CD14-positive monocyte (primary cell): Measurements from ENCODE around the gene CTDSPL2. TPM values are rescaled to one million over a fixed set of nuclear protein-coding genes. Genes with fewer than 3 reads are reported as not detected.

Experiments used
- DNase-seq, 3 donors: peaks; one replicate each; pipeline ENCODE4 v3.0.0-alpha.2; 2011 to 2022
- H2AFZ ChIP-seq: 2 replicates; pipeline ENCODE4 v1.6.0; 2012; ENCODE audit warnings: mild to moderate bottlenecking, low read depth, low read length, inconsistent platforms; ENCODE audit not compliant: insufficient read depth, poor library complexity, severe bottlenecking
- H3K27ac ChIP-seq, 2 donors: 1 replicate in 1 of 2; 2 replicates in 1 of 2; pipeline ENCODE4 v1.5.1; 2012 to 2013; ENCODE audit warnings: low read length in 2 of 2, control low read depth in 1 of 2, inconsistent platforms in 1 of 2, low read depth in 1 of 2, mild to moderate bottlenecking in 1 of 2
- H3K27me3 ChIP-seq, 2 donors: one replicate each; pipeline versions ENCODE4 v1.6.0 to v1.6.1; 2011 to 2013; ENCODE audit warnings: low read length in 2 of 2; ENCODE audit not compliant: control insufficient read depth in 2 of 2, insufficient read depth in 2 of 2
- H3K36me3 ChIP-seq, 2 donors: replicated peaks in 1 of 2; 1 replicate in 1 of 2; 2 replicates in 1 of 2; pipeline versions ENCODE4 v1.5.1 to v1.6.1; 2012 to 2013; ENCODE audit warnings: low read length in 2 of 2, control low read depth in 1 of 2, inconsistent platforms in 1 of 2, mild to moderate bottlenecking in 1 of 2; ENCODE audit not compliant: insufficient read depth in 2 of 2, control insufficient read depth in 1 of 2
- H3K4me1 ChIP-seq, 2 donors: 1 replicate in 1 of 2; 2 replicates in 1 of 2; pipeline versions ENCODE4 v1.5.1 to v1.6.1; 2012 to 2013; ENCODE audit warnings: low read length in 2 of 2, control low read depth in 1 of 2, inconsistent platforms in 1 of 2, mild to moderate bottlenecking in 1 of 2, moderate library complexity in 1 of 2; ENCODE audit not compliant: insufficient read depth in 2 of 2, control insufficient read depth in 1 of 2
- H3K4me2 ChIP-seq: replicated peaks from 2 replicates; pipeline ENCODE3; 2012; ENCODE audit warnings: low read length, moderate library complexity, mild to moderate bottlenecking; ENCODE audit not compliant: poor library complexity, severe bottlenecking; ENCODE audit errors: extremely low read depth
- H3K4me3 ChIP-seq, 3 experiments: fragments of 200-600 bp in 1 of 3; sonication (generic) in 1 of 3; replicated peaks in 1 of 3; 1 replicate in 2 of 3; 2 replicates in 1 of 3; pipeline ENCODE4 v1.5.1; 2011 to 2013; ENCODE audit warnings: low read length in 3 of 3, mild to moderate bottlenecking in 3 of 3, control low read depth in 2 of 3, low read depth in 2 of 3, inconsistent platforms in 1 of 3, moderate library complexity in 1 of 3
- H3K79me2 ChIP-seq: 2 replicates; pipeline ENCODE4 v1.6.0; 2012; ENCODE audit warnings: mild to moderate bottlenecking, control low read depth, inconsistent platforms, low read length, moderate library complexity; ENCODE audit not compliant: insufficient read depth
- H3K9ac ChIP-seq: 2 replicates; pipeline ENCODE4 v1.6.0; 2017; ENCODE audit warnings: low read length, mild to moderate bottlenecking; ENCODE audit not compliant: insufficient read depth, poor library complexity, severe bottlenecking
- H3K9me3 ChIP-seq, 2 donors: replicated peaks in 1 of 2; 1 replicate in 1 of 2; 2 replicates in 1 of 2; pipeline versions ENCODE4 v1.5.1 to v1.6.1; 2012 to 2013; ENCODE audit warnings: low read length in 2 of 2, control low read depth in 1 of 2; ENCODE audit not compliant: control insufficient read depth in 1 of 2, insufficient read depth in 1 of 2
- H4K20me1 ChIP-seq: 2 replicates; pipeline ENCODE4 v1.6.0; 2012; ENCODE audit warnings: mild to moderate bottlenecking, low read length, control low read depth, moderate library complexity; ENCODE audit not compliant: insufficient read depth
- H3K27ac Mint-ChIP-seq, 7 donors: one replicate each; pipeline ENCODE4 v1.8.0; 2020; ENCODE audit warnings: mild to moderate bottlenecking in 7 of 7, mixed read lengths in 7 of 7, moderate library complexity in 6 of 7, inconsistent platforms in 2 of 7
- H3K27me3 Mint-ChIP-seq, 3 donors: one replicate each; pipeline ENCODE4 v1.8.0; 2021 to 2022; ENCODE audit warnings: low read depth in 3 of 3, mild to moderate bottlenecking in 3 of 3, mixed read lengths in 3 of 3, moderate library complexity in 3 of 3, inconsistent platforms in 1 of 3
- H3K36me3 Mint-ChIP-seq, 2 donors: one replicate each; pipeline ENCODE4 v1.8.0; 2020; ENCODE audit warnings: mixed read lengths in 2 of 2, inconsistent platforms in 1 of 2, mild to moderate bottlenecking in 1 of 2
- H3K4me1 Mint-ChIP-seq: one replicate; pipeline ENCODE4 v1.8.0; 2020; ENCODE audit warnings: mild to moderate bottlenecking, mixed read lengths
- H3K4me3 Mint-ChIP-seq, 2 donors: one replicate each; pipeline ENCODE4 v1.8.0; 2020; ENCODE audit warnings: mild to moderate bottlenecking in 2 of 2, mixed read lengths in 2 of 2, moderate library complexity in 1 of 2
- H3K9me3 Mint-ChIP-seq, 7 donors: one replicate each; pipeline ENCODE4 v1.8.0; 2020 to 2022; ENCODE audit warnings: mixed read lengths in 7 of 7, mild to moderate bottlenecking in 6 of 7, moderate library complexity in 6 of 7, inconsistent platforms in 2 of 7
- WGBS: methylation state at CpG from one replicate; pipeline ENCODE4 v1.1.5; 2013; ENCODE audit warnings: missing lambda C conversion rate; ENCODE audit not compliant: insufficient coverage; 5-methylcytosine and 5-hydroxymethylcytosine counted together
- intact Hi-C, 2 donors: fragments of 100-400 bp; cut with micrococcal nuclease; formaldehyde crosslinking; loops; one replicate each; pipeline versions ENCODE4 v1.15.0 to v1.15.1; 2023
- polyA plus RNA-seq, 3 donors: library from polyadenylated mRNA; depleted of rRNA in 1 of 3; unstranded in 2 of 3; stranded (reverse) in 1 of 3; fragments of 300-500 nt in 2 of 3; fragments of >200 nt in 1 of 3; fragmentation: Illumina TruSeq in 2 of 3; gene quantifications; 1 replicate in 2 of 3; 2 replicates in 1 of 3; pipeline ENCODE4 v1.2.3, GENCODE V29; 2012 to 2021
- TF ChIP-seq, protein P1 (sequence below): fragments of 200-600 bp; IDR thresholded peaks from one replicate; pipeline ENCODE4 v1.8.0; 2022; ENCODE audit warnings: antibody characterized with exemption, mild to moderate bottlenecking

Gene CTDSPL2
- polyA plus RNA-seq, 3 donors: 18.1 to 31.4 (median 24.5) TPM

DNA sequence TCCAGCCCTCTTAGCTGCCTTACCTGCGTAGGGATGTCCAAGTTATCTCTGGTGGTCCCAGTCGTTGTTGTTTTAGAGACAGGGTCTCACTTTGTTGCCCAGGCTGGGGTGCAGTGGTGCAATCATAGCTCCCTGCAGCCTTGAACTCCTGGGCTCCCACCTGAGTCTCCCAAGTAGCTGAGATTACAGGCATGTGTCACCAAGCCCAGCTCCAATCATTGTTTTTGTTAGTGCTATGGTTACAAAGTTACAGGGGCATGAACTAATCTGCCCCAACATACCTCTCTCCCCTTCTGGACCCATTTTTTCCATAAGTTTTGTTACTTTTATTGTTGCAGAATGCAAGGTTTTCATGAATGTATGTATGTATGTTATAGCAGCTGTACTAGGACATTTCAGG lies 54.7 kb downstream of the CTDSPL2 start:
- TF ChIP-seq, protein P1, sequence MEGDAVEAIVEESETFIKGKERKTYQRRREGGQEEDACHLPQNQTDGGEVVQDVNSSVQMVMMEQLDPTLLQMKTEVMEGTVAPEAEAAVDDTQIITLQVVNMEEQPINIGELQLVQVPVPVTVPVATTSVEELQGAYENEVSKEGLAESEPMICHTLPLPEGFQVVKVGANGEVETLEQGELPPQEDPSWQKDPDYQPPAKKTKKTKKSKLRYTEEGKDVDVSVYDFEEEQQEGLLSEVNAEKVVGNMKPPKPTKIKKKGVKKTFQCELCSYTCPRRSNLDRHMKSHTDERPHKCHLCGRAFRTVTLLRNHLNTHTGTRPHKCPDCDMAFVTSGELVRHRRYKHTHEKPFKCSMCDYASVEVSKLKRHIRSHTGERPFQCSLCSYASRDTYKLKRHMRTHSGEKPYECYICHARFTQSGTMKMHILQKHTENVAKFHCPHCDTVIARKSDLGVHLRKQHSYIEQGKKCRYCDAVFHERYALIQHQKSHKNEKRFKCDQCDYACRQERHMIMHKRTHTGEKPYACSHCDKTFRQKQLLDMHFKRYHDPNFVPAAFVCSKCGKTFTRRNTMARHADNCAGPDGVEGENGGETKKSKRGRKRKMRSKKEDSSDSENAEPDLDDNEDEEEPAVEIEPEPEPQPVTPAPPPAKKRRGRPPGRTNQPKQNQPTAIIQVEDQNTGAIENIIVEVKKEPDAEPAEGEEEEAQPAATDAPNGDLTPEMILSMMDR: no peak
- no peak overlapping the region for H3K4me2 ChIP-seq
- no peaks in the 10 kb centered on the region for H3K9me3 Mint-ChIP-seq
- peaks cover 0 to 1% (median 0%) of the 10 kb centered on the region in 3 donors for H3K27me3 Mint-ChIP-seq
- H3K27ac ChIP-seq: no peak overlapping the region
- peak overlapping the region in 2 of 7 donors; percentile 50 to 62 for H3K27ac Mint-ChIP-seq
- WGBS: 100% methylated on average over 2 of the region's 2 CpGs
- no peaks in the 10 kb centered on the region for H3K9me3 ChIP-seq
- H3K4me3 Mint-ChIP-seq: no peak overlapping the region
- no peak overlapping the region for H2AFZ ChIP-seq
- H3K9ac ChIP-seq: no peak overlapping the region
- no peaks in the 10 kb centered on the region for H3K4me1 ChIP-seq
- no peak overlapping the region for H3K4me3 ChIP-seq
- peaks cover 2% of the 10 kb centered on the region for H3K4me1 Mint-ChIP-seq
- intact Hi-C loops: no loop called here
- peaks cover 11 to 36% of the 10 kb centered on the region in 2 donors for H3K36me3 ChIP-seq
- H3K36me3 Mint-ChIP-seq: peaks cover 18 to 30% of the 10 kb centered on the region in 2 donors
- peaks cover 56% of the 10 kb centered on the region for H3K79me2 ChIP-seq
- DNase-seq: no peak
- H4K20me1 ChIP-seq: peaks cover 25% of the 10 kb centered on the region
- no peaks in the 10 kb centered on the region for H3K27me3 ChIP-seq

DNA sequence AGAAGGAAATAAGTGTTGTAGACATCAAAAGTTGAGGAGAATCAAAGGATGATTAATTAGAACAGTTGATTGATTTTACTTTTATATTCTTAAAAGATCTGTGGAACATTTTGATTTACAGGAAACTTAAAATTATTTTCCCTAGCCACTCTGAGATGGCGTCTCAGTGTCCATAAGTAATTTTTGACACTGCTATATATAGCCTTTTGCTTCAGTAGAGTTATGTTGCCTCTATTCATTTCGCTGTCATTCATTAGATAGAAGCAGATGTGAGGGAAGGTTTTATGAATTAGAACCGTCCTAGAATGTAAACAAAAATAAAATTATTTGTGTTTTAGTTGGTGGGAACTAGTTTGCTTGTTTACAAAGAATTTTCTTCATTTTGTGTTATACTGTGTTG lies 58.5 kb downstream of the CTDSPL2 start:
- Mint-ChIP-seq H3K27me3 (peaks cover 0 to 1% (median 0%) of the 10 kb centered on the region in 3 donors), H3K27ac (no peak overlapping the region), H3K9me3 (no peaks in the 10 kb centered on the region), H3K4me1 (peaks cover 1% of the 10 kb centered on the region), H3K36me3 (peaks cover 42 to 63% of the 10 kb centered on the region in 2 donors), H3K4me3 (no peak overlapping the region)
- no peak for DNase-seq
- Histone ChIP-seq H3K79me2 (peaks cover 27% of the 10 kb centered on the region), H3K4me3 (no peak overlapping the region), H3K9ac (no peak overlapping the region), H2AFZ (no peak overlapping the region), H3K4me2 (no peak overlapping the region), H3K9me3 (no peaks in the 10 kb centered on the region), H3K4me1 (no peaks in the 10 kb centered on the region), H3K36me3 (peaks cover 41 to 74% of the 10 kb centered on the region in 2 donors), H4K20me1 (peaks cover 14% of the 10 kb centered on the region), H3K27me3 (no peaks in the 10 kb centered on the region), H3K27ac (no peak overlapping the region)
- intact Hi-C loops: no loop called here
- TF ChIP-seq, protein P1: no peak
- WGBS: no CpG with 5 or more reads among the region's 3 CpGs
